ENCODE data around the gene PIP. TPM values are rescaled to one million over a fixed set of nuclear protein-coding genes. Genes with fewer than 3 reads are reported as not detected.
"Not testable (repeated sequence)": the region's sequence is repeated elsewhere in the genome, so short reads cannot be mapped to it uniquely, and the experiment has no call there.

The PIP gene
- total and polyA plus RNA-seq, 2 donors (not counting 3 experiments of a cell fraction or from before 2014, with no cell fraction given) = not detected

- Histone ChIP-seq H3K36me3 (ENCODE audit: control insufficient read depth in 2 of 2, extremely low read depth in 1 of 2, insufficient read depth in 2 of 2, low read length in 2 of 2) (no peaks in the 10 kb centered on the region), H2AFZ (ENCODE audit: low read depth, low read length) (no peak overlapping the region), H3K4me3 (replicated peaks in 1 of 3; ENCODE audit: insufficient read depth in 1 of 3, low read depth in 1 of 3, low read length in 3 of 3) (no peak overlapping the region), H3K27ac (ENCODE audit: insufficient read depth, low read depth, low read length) (no peak overlapping the region), H3K79me2 (ENCODE audit: control insufficient read depth, insufficient read depth, low read length) (no peaks in the 10 kb centered on the region), H3K9me1 (replicated peaks; ENCODE audit: control insufficient read depth, extremely low read depth, insufficient read depth, low read length) (no peaks in the 10 kb centered on the region), H3K27me3 (ENCODE audit: control insufficient read depth in 2 of 2, insufficient read depth in 2 of 2, low read length in 2 of 2) (no peaks in the 10 kb centered on the region), H3K4me1 (ENCODE audit: control insufficient read depth, extremely low read depth, insufficient read depth, low read length) (no peaks in the 10 kb centered on the region), H4K20me1 (replicated peaks; ENCODE audit: control insufficient read depth, extremely low read depth, insufficient read depth, low read length) (no peaks in the 10 kb centered on the region), H3K4me2 (ENCODE audit: insufficient read depth, low read length) (no peak overlapping the region), H3K9me3 (replicated peaks; ENCODE audit: control insufficient read depth, insufficient read depth, low read length) (no peaks in the 10 kb centered on the region), H3K9ac (replicated peaks; ENCODE audit: extremely low read depth, insufficient read depth, low read length) (no peak overlapping the region)
- CTCF ChIA-PET = no interaction called here
- no peak for FAIRE-seq
- intact Hi-C loops (cut with micrococcal nuclease) = no loop called here
- DNase-seq (ENCODE audit: low read depth, low spot score) = no peak
- no TSS peak for BruUV-seq (replicated peaks)
- POLR2A ChIA-PET = no interaction called here
- no peak for TF ChIP-seq EZH2 (IDR thresholded peaks at IDR 0.05; ENCODE audit: borderline replicate concordance, low read depth, low read length, severe bottlenecking)
- TF ChIP-seq, protein P1, sequence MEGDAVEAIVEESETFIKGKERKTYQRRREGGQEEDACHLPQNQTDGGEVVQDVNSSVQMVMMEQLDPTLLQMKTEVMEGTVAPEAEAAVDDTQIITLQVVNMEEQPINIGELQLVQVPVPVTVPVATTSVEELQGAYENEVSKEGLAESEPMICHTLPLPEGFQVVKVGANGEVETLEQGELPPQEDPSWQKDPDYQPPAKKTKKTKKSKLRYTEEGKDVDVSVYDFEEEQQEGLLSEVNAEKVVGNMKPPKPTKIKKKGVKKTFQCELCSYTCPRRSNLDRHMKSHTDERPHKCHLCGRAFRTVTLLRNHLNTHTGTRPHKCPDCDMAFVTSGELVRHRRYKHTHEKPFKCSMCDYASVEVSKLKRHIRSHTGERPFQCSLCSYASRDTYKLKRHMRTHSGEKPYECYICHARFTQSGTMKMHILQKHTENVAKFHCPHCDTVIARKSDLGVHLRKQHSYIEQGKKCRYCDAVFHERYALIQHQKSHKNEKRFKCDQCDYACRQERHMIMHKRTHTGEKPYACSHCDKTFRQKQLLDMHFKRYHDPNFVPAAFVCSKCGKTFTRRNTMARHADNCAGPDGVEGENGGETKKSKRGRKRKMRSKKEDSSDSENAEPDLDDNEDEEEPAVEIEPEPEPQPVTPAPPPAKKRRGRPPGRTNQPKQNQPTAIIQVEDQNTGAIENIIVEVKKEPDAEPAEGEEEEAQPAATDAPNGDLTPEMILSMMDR (IDR thresholded peaks at IDR 0.05; ENCODE audit: extremely low read depth in 1 of 2, insufficient read depth in 1 of 2, low read depth in 1 of 2, low read length in 2 of 2) = no peak
- no peak for TF ChIP-seq GATA2 (IDR thresholded peaks at IDR 0.05; ENCODE audit: insufficient read depth, insufficient read length, low read depth, low read length)
- no peak for TF ChIP-seq JUN (IDR thresholded peaks at IDR 0.05; ENCODE audit: borderline replicate concordance, insufficient read depth, insufficient read length, low read depth)
- TF ChIP-seq FOS (IDR thresholded peaks at IDR 0.05; ENCODE audit: borderline replicate concordance, insufficient read depth, low read length) = no peak
- no peak for TF ChIP-seq POLR2A (IDR thresholded peaks at IDR 0.05; ENCODE audit: low read depth, low read length)
- dilution Hi-C loops (cut with MboI; ENCODE audit: extremely low pct_ligation_motif_present, low sequenced_read_pairs) = no loop called here
Measured at GRCh38 chr7:143096146-143096545, 35.7 kb upstream of the PIP start.

GRCh38 chr7:143099579-143099978 lies 32.3 kb upstream of the PIP start:
- H3K27me3 ChIP-seq (ENCODE audit: control insufficient read depth in 2 of 2, insufficient read depth in 2 of 2, low read length in 2 of 2); H3K4me2 ChIP-seq (ENCODE audit: insufficient read depth, low read length); FAIRE-seq; H3K9me1 ChIP-seq (replicated peaks; ENCODE audit: control insufficient read depth, extremely low read depth, insufficient read depth, low read length); BruUV-seq (replicated peaks); DNase-seq (ENCODE audit: low read depth, low spot score); H3K79me2 ChIP-seq (ENCODE audit: control insufficient read depth, insufficient read depth, low read length); H3K4me3 ChIP-seq (replicated peaks in 1 of 3; ENCODE audit: insufficient read depth in 1 of 3, low read depth in 1 of 3, low read length in 3 of 3); H3K36me3 ChIP-seq (ENCODE audit: control insufficient read depth in 2 of 2, extremely low read depth in 1 of 2, insufficient read depth in 2 of 2, low read length in 2 of 2); H3K4me1 ChIP-seq (ENCODE audit: control insufficient read depth, extremely low read depth, insufficient read depth, low read length); H3K27ac ChIP-seq (ENCODE audit: insufficient read depth, low read depth, low read length); H3K9ac ChIP-seq (replicated peaks; ENCODE audit: extremely low read depth, insufficient read depth, low read length); H2AFZ ChIP-seq (ENCODE audit: low read depth, low read length); dilution Hi-C loops (cut with MboI; ENCODE audit: extremely low pct_ligation_motif_present, low sequenced_read_pairs); POLR2A ChIA-PET; H3K9me3 ChIP-seq (replicated peaks; ENCODE audit: control insufficient read depth, insufficient read depth, low read length); CTCF ChIA-PET; intact Hi-C loops (cut with micrococcal nuclease); H4K20me1 ChIP-seq (replicated peaks; ENCODE audit: control insufficient read depth, extremely low read depth, insufficient read depth, low read length): not testable (repeated sequence)
